Tibial nerve (tissue), 3 donors: ENCODE data around the gene GNA12.

Experiments
- CTCF ChIP-seq, 5 experiments: fragments of 200-600 bp in 3 of 5; fragments of 450-650 bp in 2 of 5; sonication (generic) in 3 of 5; IDR thresholded peaks; one replicate each; pipeline ENCODE4 v1.5.1; 2016 to 2019; ENCODE audit warnings: antibody characterized with exemption in 5 of 5, mild to moderate bottlenecking in 3 of 5, moderate library complexity in 2 of 5
- POLR2A ChIP-seq, 2 donors: fragments of 450-650 bp; IDR thresholded peaks; one replicate each; pipeline ENCODE4 v1.6.1; 2017; ENCODE audit warnings: antibody characterized with exemption in 2 of 2, mild to moderate bottlenecking in 2 of 2, moderate library complexity in 2 of 2

- TF ChIP-seq CTCF (IDR thresholded peaks at IDR 0.05): no peak
- no peak for TF ChIP-seq POLR2A (IDR thresholded peaks at IDR 0.05)
Observed at GRCh38 chr7:2754912-2755311, 89.2 kb downstream of the GNA12 start.
